Measurements from ENCODE around the gene BMP2.
A peak's percentile ranks its signal among the peaks of the same experiment; 100 is the strongest.

The BMP2 gene

GRCh38 chr20:6767536-6768227 lies at the start of gene BMP2:
BMP2 (plus strand) TSS chr20:6767686; CDS start chr20:6770127, 2,441 bp downstream.
- peak; percentile 68 for DNase-seq (ENCODE audit: low spot score)

GRCh38 chr20:6718662-6719368 lies 48.7 kb upstream of the BMP2 start:
- DNase-seq (ENCODE audit: low spot score): no peak

GRCh38 chr20:6719369-6719721 lies 48.1 kb upstream of the BMP2 start:
- no peak for DNase-seq (ENCODE audit: low spot score)

GRCh38 chr20:6726761-6727160 lies 40.7 kb upstream of the BMP2 start:
- DNase-seq (ENCODE audit: low spot score): no peak

DNA sequence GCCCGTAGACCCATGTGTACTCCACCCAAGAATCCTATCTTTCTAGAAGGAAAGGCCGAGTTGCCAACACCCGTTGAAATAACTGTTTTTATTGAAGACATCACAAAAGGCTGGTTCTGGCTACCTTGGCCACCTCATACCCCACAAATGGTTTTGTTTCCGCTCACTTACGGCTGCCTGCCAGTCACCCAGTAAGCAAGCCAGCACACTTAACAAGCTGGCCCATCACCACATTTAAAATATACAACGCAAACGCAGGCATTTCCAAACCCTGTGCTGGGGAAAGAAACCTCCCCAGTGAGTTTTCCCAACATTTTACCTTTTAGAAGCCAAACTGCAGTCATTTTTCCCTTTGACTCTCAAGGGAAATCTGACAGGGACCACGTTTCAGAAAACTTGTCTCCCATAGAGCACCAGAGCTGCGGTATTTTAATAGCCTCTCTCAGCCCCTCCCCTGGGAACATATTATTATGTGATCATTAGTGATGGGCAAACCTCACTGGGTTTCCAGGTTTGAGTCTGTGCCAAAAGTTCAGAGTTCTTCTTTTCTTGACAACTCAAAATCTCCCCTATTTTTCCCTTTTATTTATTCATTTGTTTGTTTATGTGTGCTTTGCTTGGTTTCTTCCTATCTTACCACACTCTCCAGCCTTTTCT lies 36.7 kb upstream of the BMP2 start:
- DNase-seq (ENCODE audit: low spot score): no peak

DNA sequence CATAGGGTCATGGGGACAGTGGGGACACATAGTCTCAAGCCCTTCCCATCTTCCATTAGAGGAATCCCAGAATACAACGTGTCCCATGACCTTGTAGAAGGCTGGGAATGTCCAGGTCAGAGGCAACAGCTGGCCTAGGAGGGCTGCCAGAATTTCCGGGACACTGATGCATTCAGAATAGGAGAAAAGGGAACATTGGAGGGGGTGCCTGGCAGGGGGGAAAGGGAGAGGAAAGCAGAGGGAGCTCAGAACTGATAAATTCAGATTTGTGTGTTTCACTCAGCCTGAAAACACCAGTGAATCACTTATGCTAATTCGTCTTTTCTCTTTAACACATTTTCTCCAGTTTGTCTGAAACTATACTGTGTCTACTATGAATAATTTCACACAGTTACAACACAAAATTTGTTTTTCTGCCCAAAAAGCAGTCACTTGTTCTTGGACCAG lies 35.5 kb upstream of the BMP2 start:
- DNase-seq (ENCODE audit: low spot score): peak; percentile 58

DNA sequence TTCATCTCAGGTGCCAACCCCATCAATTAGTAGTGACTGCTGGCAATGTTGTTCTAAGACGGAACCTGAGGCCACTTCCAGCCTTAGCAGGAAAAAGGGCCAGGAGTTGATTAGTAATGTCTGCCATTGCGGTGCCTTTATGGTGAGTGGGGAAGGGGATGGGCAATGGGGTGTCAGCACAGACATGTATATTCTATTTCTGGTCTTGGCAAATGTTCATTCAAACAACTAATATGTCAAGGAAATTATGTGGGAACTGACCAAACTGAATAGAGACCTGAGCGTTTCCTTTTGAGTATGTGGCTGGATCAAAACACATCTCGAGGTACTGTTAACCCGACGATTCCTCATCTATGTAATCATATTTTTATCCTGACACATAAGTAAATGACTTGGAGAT lies 34.6 kb upstream of the BMP2 start:
- no peak for DNase-seq (ENCODE audit: low spot score)

GRCh38 chr20:6733965-6734364 lies 33.5 kb upstream of the BMP2 start:
- no peak for DNase-seq (ENCODE audit: low spot score)

DNA sequence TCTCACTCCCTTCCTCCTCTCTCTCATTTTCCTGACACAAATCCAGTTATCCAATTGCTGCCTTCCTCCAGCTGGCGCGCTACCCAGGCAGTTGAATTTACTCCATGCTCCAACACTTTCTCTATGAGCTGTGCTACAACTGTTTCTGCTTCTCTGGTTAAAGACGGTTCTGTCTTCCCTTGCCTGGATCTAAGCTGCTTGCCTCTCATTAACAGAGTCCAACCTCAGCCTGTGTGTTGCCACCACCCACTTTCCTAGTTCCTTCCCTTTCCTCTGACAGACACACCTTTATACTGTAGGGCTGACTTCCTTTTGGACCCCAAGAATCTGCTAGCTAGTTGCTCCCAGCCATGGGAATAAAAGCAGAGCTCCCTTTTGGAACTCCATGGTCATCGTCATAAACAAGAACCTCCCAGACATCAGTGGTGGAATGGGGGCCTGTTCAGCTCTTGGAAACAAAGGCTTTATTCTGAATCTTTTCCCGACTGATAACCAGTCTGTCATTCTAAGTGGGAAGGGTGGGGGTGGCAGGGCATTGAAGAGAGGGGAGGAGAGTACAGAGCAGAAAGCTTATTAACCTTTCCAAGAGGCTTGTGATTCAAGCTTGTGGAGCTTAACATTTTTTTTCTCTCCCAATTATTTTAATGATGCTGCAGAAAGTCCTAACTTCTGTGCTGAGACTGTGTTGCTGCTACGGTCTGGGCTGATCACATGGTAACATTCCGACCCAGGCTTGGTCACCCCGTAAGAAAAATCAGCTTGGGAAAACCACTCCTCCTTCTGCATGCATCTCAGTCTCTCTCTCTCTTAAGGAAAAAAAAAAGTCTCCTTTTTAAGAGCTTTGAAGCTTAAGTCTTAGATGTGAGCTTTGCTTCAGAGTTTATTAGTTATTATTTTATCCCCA lies 31.3 kb upstream of the BMP2 start:
- DNase-seq (ENCODE audit: low spot score): peak; percentile 7

- DNase-seq (ENCODE audit: low spot score): no peak
These were observed 28.1 kb upstream of the BMP2 start for GRCh38 chr20:6739406-6739805.

GRCh38 chr20:6740096-6740495 lies 27.4 kb upstream of the BMP2 start:
- no peak for DNase-seq (ENCODE audit: low spot score)

- DNase-seq (ENCODE audit: low spot score): no peak
These were observed 23.3 kb upstream of the BMP2 start for GRCh38 chr20:6744180-6744579.

GRCh38 chr20:6744805-6745204 lies 22.7 kb upstream of the BMP2 start:
- no peak for DNase-seq (ENCODE audit: low spot score)

- DNase-seq (ENCODE audit: low spot score): no peak
These were observed 20.4 kb upstream of the BMP2 start for GRCh38 chr20:6746901-6747609.

- no peak for DNase-seq (ENCODE audit: low spot score)
These were observed 17.0 kb upstream of the BMP2 start for GRCh38 chr20:6750438-6750837.

GRCh38 chr20:6756693-6757595 lies 10.5 kb upstream of the BMP2 start:
- DNase-seq (ENCODE audit: low spot score): no peak

DNA sequence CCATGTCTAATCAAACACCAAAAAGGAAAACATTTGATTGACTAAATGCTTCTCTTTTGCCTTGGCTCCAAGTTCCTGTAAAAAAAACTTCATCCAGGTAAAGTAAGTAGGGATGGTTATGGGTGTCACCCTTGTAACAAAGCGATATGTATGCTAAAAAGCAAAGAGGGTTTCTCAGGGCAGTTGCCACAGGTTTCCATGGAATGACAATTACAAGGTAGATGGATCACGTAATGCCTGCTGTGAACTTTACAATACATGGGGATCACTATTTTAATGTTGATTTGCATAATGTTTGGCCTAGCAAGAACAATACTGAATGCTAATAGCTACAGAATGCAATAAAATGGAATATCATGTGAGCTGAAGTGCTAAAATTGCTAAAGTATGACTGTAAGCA lies 2.9 kb upstream of the BMP2 start:
- no peak for DNase-seq (ENCODE audit: low spot score)

DNA sequence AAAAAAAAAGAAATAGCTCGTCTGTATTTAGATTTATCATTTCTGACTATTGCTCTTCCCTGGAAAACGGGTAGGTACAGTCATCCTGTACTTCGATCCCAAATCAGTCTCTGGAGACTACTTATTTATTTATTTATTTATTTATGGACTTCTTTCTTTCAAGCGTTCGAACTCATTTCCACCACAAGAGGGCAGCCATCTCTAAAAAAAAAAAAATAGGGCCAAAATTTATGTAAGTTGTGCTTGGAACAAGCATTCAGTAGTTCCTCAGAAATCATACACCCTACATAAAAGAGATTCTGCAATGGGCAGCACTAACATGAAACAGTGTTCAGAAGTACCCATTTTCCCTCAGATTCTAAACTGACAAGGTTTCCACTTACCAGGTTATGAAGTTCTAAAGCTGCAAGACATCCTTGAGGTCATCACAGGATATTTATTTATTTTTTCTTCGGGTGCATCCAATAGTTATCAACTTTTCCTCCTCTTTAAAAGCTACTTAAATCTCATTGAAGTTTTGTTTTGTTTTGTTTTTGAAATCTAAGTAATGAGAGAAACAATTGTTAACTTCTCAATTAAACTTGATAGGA lies 1.9 kb upstream of the BMP2 start:
- DNase-seq (ENCODE audit: low spot score): peak; percentile 39

DNA sequence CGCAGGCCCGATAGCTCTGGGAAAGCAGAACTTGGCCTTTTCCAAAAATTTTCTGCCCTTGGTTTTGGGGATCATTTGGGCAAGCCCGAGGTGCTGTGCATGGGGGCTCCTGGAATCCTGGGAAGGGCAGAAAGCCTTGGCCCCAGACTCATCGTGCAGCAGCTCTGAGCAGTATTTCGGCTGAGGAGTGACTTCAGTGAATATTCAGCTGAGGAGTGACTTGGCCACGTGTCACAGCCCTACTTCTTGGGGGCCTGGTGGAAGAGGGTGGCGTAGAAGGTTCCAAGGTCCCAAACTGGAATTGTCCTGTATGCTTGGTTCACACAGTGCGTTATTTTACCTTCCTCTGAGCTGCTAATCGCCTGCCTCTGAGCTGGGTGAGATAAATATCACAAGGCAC lies 1.1 kb upstream of the BMP2 start:
- DNase-seq (ENCODE audit: low spot score): no peak

GRCh38 chr20:6767126-6767535 lies 355 bp upstream of the BMP2 start:
- no peak for DNase-seq (ENCODE audit: low spot score)

Measured in putamen (tissue), 1 donor.